ENCODE measurements around the gene SPRED2.

SPRED2 gene

DNA sequence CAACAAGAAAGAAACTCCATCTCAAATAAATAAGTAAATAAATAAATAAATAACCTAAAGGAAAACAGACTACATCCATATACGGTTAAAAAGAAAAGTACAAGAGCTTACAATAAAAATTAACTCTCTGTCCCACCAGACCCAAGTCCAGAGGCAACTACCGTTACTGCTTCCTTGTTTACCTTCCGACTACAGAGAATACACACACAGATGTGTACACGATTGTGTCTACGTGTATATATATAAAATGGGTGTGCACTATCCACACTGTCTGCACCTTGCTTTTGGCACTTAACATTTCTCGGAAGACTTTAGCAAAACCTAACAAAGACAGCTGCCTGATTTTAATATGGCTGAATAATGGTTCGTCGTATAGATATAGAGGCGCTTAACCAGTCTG, 134.9 kb downstream of the SPRED2 start:
- no peak overlapping the region for H3K27ac ChIP-seq
- H3K9me3 ChIP-seq (ENCODE audit: control insufficient read depth, low read length), result no peaks in the 10 kb centered on the region
- no peak overlapping the region for H3K9ac ChIP-seq
- no peaks in the 10 kb centered on the region for H3K27me3 ChIP-seq (ENCODE audit: control insufficient read depth, insufficient read depth, low read length)
- H3K79me2 ChIP-seq, result no peaks in the 10 kb centered on the region
- no peak overlapping the region for H3K4me2 ChIP-seq (ENCODE audit: low read length)
- H2AFZ ChIP-seq, result no peak overlapping the region
- no peak overlapping the region for H3K4me3 ChIP-seq (ENCODE audit: low read depth, low read length)
- no peaks in the 10 kb centered on the region for H3K36me3 ChIP-seq (ENCODE audit: control insufficient read depth, insufficient read depth, low read length)
- no peaks in the 10 kb centered on the region for H3K4me1 ChIP-seq
- TF ChIP-seq CTCF (IDR thresholded peaks at IDR 0.05), result no peak

- no peaks in the 10 kb centered on the region for H3K9me3 ChIP-seq (ENCODE audit: control insufficient read depth, low read length)
- H3K4me1 ChIP-seq, result no peaks in the 10 kb centered on the region
These were observed 135.4 kb downstream of the SPRED2 start for GRCh38 chr2:65296971-65297370.

DNA sequence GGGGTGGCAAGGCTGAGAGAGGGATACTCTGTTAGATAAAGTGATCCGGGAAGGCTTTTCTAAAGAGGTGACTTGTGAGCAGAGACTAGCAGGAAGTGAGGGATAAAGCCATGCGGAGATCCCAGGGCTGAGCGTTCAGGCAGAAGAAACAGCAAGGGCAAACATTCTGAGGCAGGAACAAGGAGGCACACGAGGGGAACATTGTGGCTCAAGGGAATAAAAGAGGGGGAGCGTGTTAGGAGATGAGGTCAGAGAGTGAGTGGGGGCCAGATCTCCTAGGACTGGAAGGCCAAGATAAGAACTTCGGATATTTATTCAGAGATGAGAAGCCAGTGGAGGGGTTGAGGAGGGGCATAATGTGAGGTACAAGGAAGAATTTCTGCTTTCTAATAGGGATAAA, 137.7 kb downstream of the SPRED2 start:
- Histone ChIP-seq H2AFZ (no peak overlapping the region), H3K4me2 (ENCODE audit: low read length) (no peak overlapping the region), H3K4me1 (no peaks in the 10 kb centered on the region), H3K9ac (no peak overlapping the region), H3K79me2 (no peaks in the 10 kb centered on the region), H3K36me3 (ENCODE audit: control insufficient read depth, insufficient read depth, low read length) (no peaks in the 10 kb centered on the region), H3K27me3 (ENCODE audit: control insufficient read depth, insufficient read depth, low read length) (no peaks in the 10 kb centered on the region), H3K9me3 (ENCODE audit: control insufficient read depth, low read length) (no peaks in the 10 kb centered on the region), H3K27ac (no peak overlapping the region), H3K4me3 (ENCODE audit: low read depth, low read length) (no peak overlapping the region)
- no peak for TF ChIP-seq CTCF (IDR thresholded peaks at IDR 0.05)

More at GRCh38 chr2:65296971-65297370, 135.4 kb downstream of the SPRED2 start:
- no peak overlapping the region for H2AFZ ChIP-seq
- no peaks in the 10 kb centered on the region for H3K27me3 ChIP-seq (ENCODE audit: control insufficient read depth, insufficient read depth, low read length)
- H3K4me3 ChIP-seq (ENCODE audit: low read depth, low read length), result no peak overlapping the region
- H3K9ac ChIP-seq, result no peak overlapping the region
- TF ChIP-seq CTCF (IDR thresholded peaks at IDR 0.05), result no peak
- H3K4me2 ChIP-seq (ENCODE audit: low read length), result no peak overlapping the region
- H3K79me2 ChIP-seq, result no peaks in the 10 kb centered on the region
- no peaks in the 10 kb centered on the region for H3K36me3 ChIP-seq (ENCODE audit: control insufficient read depth, insufficient read depth, low read length)
- H3K27ac ChIP-seq, result no peak overlapping the region

DNA sequence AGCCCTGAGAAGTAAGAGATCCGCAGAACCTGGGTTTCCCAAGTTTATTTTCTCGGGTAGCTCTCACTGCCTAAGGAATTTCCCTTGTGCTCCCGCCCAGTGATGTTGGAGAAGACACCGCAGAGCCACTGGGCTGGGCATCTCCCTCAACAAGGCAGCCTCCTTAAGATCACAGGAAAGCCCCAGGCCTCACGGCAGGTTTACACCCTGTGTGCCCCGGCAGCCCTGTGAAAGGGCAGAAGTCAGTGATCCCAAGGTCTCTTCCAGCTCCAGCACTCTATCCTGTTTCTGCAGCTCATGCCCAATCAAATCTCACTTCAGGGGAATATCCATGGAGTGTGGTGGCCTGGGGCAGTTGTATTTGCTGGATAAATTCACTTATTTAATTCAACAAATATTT, 138.3 kb downstream of the SPRED2 start:
- Histone ChIP-seq H3K79me2 (no peaks in the 10 kb centered on the region), H2AFZ (no peak overlapping the region), H3K36me3 (ENCODE audit: control insufficient read depth, insufficient read depth, low read length) (no peaks in the 10 kb centered on the region), H3K27ac (no peak overlapping the region), H3K4me3 (ENCODE audit: low read depth, low read length) (no peak overlapping the region), H3K9ac (no peak overlapping the region), H3K4me1 (no peaks in the 10 kb centered on the region), H3K9me3 (ENCODE audit: control insufficient read depth, low read length) (no peaks in the 10 kb centered on the region), H3K27me3 (ENCODE audit: control insufficient read depth, insufficient read depth, low read length) (no peaks in the 10 kb centered on the region), H3K4me2 (ENCODE audit: low read length) (no peak overlapping the region)
- TF ChIP-seq CTCF (IDR thresholded peaks at IDR 0.05), result no peak

DNA sequence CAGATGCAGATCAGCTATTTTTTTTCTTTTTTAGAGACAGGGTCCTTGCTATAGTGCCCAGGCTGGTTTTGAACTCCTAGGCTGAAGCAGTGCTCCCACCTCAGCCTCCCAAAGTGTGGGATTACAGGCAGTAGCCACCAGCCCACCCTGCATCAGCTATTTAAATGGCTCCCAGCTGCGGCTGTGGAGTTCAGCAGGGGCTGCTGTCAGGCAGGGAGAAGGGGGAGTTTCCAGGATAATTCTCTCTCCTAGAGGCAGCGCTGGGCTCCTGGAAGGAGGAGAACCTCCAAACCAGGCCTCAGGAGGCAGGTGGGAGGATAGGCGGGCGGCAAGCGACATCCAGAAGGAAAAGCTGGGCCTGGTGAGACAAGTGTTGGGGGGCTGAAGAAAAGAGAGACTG, 139.0 kb downstream of the SPRED2 start:
- TF ChIP-seq CTCF (IDR thresholded peaks at IDR 0.05), result no peak
- no peak overlapping the region for H3K4me2 ChIP-seq (ENCODE audit: low read length)

More for the DNA sequence above, 139.0 kb downstream of the SPRED2 start:
- H2AFZ ChIP-seq, result no peak overlapping the region
- H3K27me3 ChIP-seq (ENCODE audit: control insufficient read depth, insufficient read depth, low read length), result no peaks in the 10 kb centered on the region
- no peak overlapping the region for H3K4me3 ChIP-seq (ENCODE audit: low read depth, low read length)
- no peak overlapping the region for H3K9ac ChIP-seq
- H3K4me1 ChIP-seq, result no peaks in the 10 kb centered on the region
- no peak overlapping the region for H3K27ac ChIP-seq
- no peaks in the 10 kb centered on the region for H3K79me2 ChIP-seq
- H3K9me3 ChIP-seq (ENCODE audit: control insufficient read depth, low read length), result no peaks in the 10 kb centered on the region
- H3K36me3 ChIP-seq (ENCODE audit: control insufficient read depth, insufficient read depth, low read length), result no peaks in the 10 kb centered on the region

Data from parathyroid adenoma (tissue), 2 donors.